WTC11 (cell line): ENCODE data around the gene DCAF5. TPM values are rescaled to one million over a fixed set of nuclear protein-coding genes. Genes with fewer than 3 reads are reported as not detected.
A peak's percentile ranks its signal among the peaks of the same experiment; 100 is the strongest.

Experiments used
- ATAC-seq: fragments of 200-7000 bp; cut with Tn5 transposase; 2 replicates; pipeline ENCODE4 v1.10.0; 2021; ENCODE audit warnings: mild to moderate bottlenecking, moderate library complexity
- CTCF ChIA-PET: fragments of 300-600 bp; sonication (Branson Sonifier 250); formaldehyde crosslinking; loops from one replicate; lab custom pipeline; 2021; ENCODE audit warnings: antibody characterized with exemption; lab: Charles Lee
- POLR2A ChIA-PET: fragments of 350-600 bp; sonication (Branson Sonifier 250); formaldehyde crosslinking; loops from one replicate; lab custom pipeline; 2021; ENCODE audit warnings: antibody characterized with exemption; lab: Charles Lee
- DNase-seq: peaks from one replicate; pipeline ENCODE4 v3.0.0; 2021; ENCODE audit warnings: low spot score
- H3K27ac Mint-ChIP-seq: 2 replicates; pipeline ENCODE4 v1.8.0; 2021; ENCODE audit warnings: mixed read lengths
- H3K27me3 Mint-ChIP-seq: 2 replicates; pipeline ENCODE4 v1.8.0; 2021; ENCODE audit warnings: low read depth, mild to moderate bottlenecking, moderate library complexity, mixed read lengths
- H3K36me3 Mint-ChIP-seq: 2 replicates; pipeline ENCODE4 v1.8.0; 2021; ENCODE audit warnings: mixed read lengths
- H3K4me1 Mint-ChIP-seq: 2 replicates; pipeline ENCODE4 v1.8.0; 2022; ENCODE audit warnings: mixed read lengths
- H3K4me3 Mint-ChIP-seq: 2 replicates; pipeline ENCODE4 v1.8.0; 2021; ENCODE audit warnings: mild to moderate bottlenecking, moderate library complexity, mixed read lengths
- H3K9me3 Mint-ChIP-seq: 2 replicates; pipeline ENCODE4 v1.8.0; 2021; ENCODE audit warnings: mixed read lengths
- ARID4B ChIP-seq: sonication (generic); formaldehyde crosslinking; IDR thresholded peaks from 2 replicates; pipeline ENCODE4 v1.8.0; 2023; ENCODE audit warnings: missing genetic modification reagents, mild to moderate bottlenecking, borderline replicate concordance
- CREM ChIP-seq: sonication (generic); formaldehyde crosslinking; IDR thresholded peaks from 2 replicates; pipeline ENCODE4 v1.8.1; 2022; ENCODE audit warnings: mild to moderate bottlenecking, missing genetic modification reagents, moderate library complexity
- GABPB1 ChIP-seq: sonication (generic); formaldehyde crosslinking; IDR thresholded peaks from 2 replicates; pipeline ENCODE4 v1.8.1; 2023; ENCODE audit warnings: mild to moderate bottlenecking, missing genetic modification reagents
- IRF2 ChIP-seq: sonication (generic); formaldehyde crosslinking; IDR thresholded peaks from 2 replicates; pipeline ENCODE4 v1.8.0; 2022; ENCODE audit warnings: low read depth, missing genetic modification reagents, borderline replicate concordance
- MXD4 ChIP-seq: fragments of 250-450 bp; sonication (Bioruptor Pico); IDR thresholded peaks from 2 replicates; pipeline ENCODE4 v1.8.0; 2021; ENCODE audit warnings: mild to moderate bottlenecking, moderate library complexity, borderline replicate concordance
- NR3C1 ChIP-seq: sonication (generic); formaldehyde crosslinking; conservative IDR thresholded peaks from 2 replicates; pipeline ENCODE4 v1.8.1; 2023; ENCODE audit warnings: low read depth, mild to moderate bottlenecking, missing genetic modification reagents
- SOX15 ChIP-seq: fragments of 250-450 bp; sonication (Bioruptor Pico); IDR thresholded peaks from 2 replicates; pipeline ENCODE4 v1.9.0; 2021; ENCODE audit warnings: mild to moderate bottlenecking
- ZNF219 ChIP-seq: sonication (generic); formaldehyde crosslinking; IDR thresholded peaks from 2 replicates; pipeline ENCODE4 v1.8.0; 2023; ENCODE audit warnings: missing genetic modification reagents, mild to moderate bottlenecking, borderline replicate concordance
- ZNF317 ChIP-seq: sonication (generic); formaldehyde crosslinking; IDR thresholded peaks from 2 replicates; pipeline ENCODE4 v1.8.1; 2023; ENCODE audit warnings: low read depth, mild to moderate bottlenecking, moderate library complexity, missing genetic modification reagents, borderline replicate concordance
- ZSCAN18 ChIP-seq: fragments of 250-450 bp; sonication (Bioruptor Pico); IDR thresholded peaks from 2 replicates; pipeline ENCODE4 v2.1.2; 2022; ENCODE audit warnings: mild to moderate bottlenecking, moderate library complexity
- total RNA-seq: library from RNA; stranded (reverse); gene quantifications from 3 replicates; pipeline ENCODE4 v1.2.3, GENCODE V29; 2021
- TF ChIP-seq, protein P1 (sequence below): sonication (generic); formaldehyde crosslinking; conservative IDR thresholded peaks from 2 replicates; pipeline ENCODE4 v1.8.1; 2022; ENCODE audit warnings: mild to moderate bottlenecking, missing genetic modification reagents
- TF ChIP-seq, protein P2 (sequence below): sonication (generic); formaldehyde crosslinking; IDR thresholded peaks from 2 replicates; pipeline ENCODE4 v1.8.0; 2022; ENCODE audit warnings: mild to moderate bottlenecking, missing genetic modification reagents
- TF ChIP-seq, protein P3 (sequence below): sonication (generic); formaldehyde crosslinking; IDR thresholded peaks from 2 replicates; pipeline ENCODE4 v1.8.1; 2022; ENCODE audit warnings: mild to moderate bottlenecking, moderate library complexity, missing genetic modification reagents
- TF ChIP-seq, protein P4 (sequence below): sonication (generic); formaldehyde crosslinking; IDR thresholded peaks from 2 replicates; pipeline ENCODE4 v1.8.1; 2022; ENCODE audit warnings: mild to moderate bottlenecking, missing genetic modification reagents, moderate library complexity, borderline replicate concordance
- TF ChIP-seq, protein P5 (sequence below): sonication (generic); formaldehyde crosslinking; IDR thresholded peaks from 2 replicates; pipeline ENCODE4 v1.8.1; 2023; ENCODE audit warnings: mild to moderate bottlenecking, missing genetic modification reagents, moderate library complexity

The DCAF5 gene
- total RNA-seq, 1 experiment from 2014 or later, result 30.3 TPM

GRCh38 chr14:69108358-69108757, 44.6 kb downstream of the DCAF5 start:
- CTCF ChIA-PET, result interaction anchor here (0.7 to 3.1 kb wide), 6 partner anchors 18 to 264 kb away, joined by 3 to 43 read pairs (median 16); no protein-coding TSS in a partner anchor
- H3K27me3 Mint-ChIP-seq, result no peaks in the 10 kb centered on the region
- TF ChIP-seq ZSCAN18 (CRISPR knock-in tag), result no peak
- TF ChIP-seq, protein P1, sequence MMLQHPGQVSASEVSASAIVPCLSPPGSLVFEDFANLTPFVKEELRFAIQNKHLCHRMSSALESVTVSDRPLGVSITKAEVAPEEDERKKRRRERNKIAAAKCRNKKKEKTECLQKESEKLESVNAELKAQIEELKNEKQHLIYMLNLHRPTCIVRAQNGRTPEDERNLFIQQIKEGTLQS, result no peak
- no peak for TF ChIP-seq SOX15
- TF ChIP-seq MXD4 (CRISPR knock-in tag), result no peak
- no peak for TF ChIP-seq IRF2
- no peak for TF ChIP-seq ARID4B (CRISPR knock-in tag)
- TF ChIP-seq CREM, result no peak
- TF ChIP-seq, protein P2, sequence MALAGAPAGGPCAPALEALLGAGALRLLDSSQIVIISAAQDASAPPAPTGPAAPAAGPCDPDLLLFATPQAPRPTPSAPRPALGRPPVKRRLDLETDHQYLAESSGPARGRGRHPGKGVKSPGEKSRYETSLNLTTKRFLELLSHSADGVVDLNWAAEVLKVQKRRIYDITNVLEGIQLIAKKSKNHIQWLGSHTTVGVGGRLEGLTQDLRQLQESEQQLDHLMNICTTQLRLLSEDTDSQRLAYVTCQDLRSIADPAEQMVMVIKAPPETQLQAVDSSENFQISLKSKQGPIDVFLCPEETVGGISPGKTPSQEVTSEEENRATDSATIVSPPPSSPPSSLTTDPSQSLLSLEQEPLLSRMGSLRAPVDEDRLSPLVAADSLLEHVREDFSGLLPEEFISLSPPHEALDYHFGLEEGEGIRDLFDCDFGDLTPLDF (CRISPR knock-in tag), result no peak
- TF ChIP-seq, protein P3, sequence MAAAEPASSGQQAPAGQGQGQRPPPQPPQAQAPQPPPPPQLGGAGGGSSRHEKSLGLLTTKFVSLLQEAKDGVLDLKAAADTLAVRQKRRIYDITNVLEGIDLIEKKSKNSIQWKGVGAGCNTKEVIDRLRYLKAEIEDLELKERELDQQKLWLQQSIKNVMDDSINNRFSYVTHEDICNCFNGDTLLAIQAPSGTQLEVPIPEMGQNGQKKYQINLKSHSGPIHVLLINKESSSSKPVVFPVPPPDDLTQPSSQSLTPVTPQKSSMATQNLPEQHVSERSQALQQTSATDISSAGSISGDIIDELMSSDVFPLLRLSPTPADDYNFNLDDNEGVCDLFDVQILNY (CRISPR knock-in tag), result no peak
- TF ChIP-seq, protein P4, sequence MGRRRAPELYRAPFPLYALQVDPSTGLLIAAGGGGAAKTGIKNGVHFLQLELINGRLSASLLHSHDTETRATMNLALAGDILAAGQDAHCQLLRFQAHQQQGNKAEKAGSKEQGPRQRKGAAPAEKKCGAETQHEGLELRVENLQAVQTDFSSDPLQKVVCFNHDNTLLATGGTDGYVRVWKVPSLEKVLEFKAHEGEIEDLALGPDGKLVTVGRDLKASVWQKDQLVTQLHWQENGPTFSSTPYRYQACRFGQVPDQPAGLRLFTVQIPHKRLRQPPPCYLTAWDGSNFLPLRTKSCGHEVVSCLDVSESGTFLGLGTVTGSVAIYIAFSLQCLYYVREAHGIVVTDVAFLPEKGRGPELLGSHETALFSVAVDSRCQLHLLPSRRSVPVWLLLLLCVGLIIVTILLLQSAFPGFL, result no peak
- TF ChIP-seq NR3C1 (CRISPR knock-in tag), result no peak
- no peak for TF ChIP-seq ZNF317 (CRISPR knock-in tag)
- no peak for TF ChIP-seq GABPB1 (CRISPR knock-in tag)
- no peak for TF ChIP-seq ZNF219 (CRISPR knock-in tag)
- TF ChIP-seq, protein P5, sequence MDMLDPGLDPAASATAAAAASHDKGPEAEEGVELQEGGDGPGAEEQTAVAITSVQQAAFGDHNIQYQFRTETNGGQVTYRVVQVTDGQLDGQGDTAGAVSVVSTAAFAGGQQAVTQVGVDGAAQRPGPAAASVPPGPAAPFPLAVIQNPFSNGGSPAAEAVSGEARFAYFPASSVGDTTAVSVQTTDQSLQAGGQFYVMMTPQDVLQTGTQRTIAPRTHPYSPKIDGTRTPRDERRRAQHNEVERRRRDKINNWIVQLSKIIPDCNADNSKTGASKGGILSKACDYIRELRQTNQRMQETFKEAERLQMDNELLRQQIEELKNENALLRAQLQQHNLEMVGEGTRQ (CRISPR knock-in tag), result no peak
- TF ChIP-seq, all 79 proteins: peak for 0
- H3K4me3 Mint-ChIP-seq, result no peak overlapping the region
- POLR2A ChIA-PET, result interaction anchor here (0.6 kb wide), 2 partner anchors 41 to 265 kb away, joined by 3 read pairs; no protein-coding TSS in a partner anchor
- DNase-seq (no peak), ATAC-seq (no peak)
- H3K36me3 Mint-ChIP-seq, result peaks cover 3% of the 10 kb centered on the region; the same call in 1 of the 2 replicates
- peaks cover 4% of the 10 kb centered on the region for H3K4me1 Mint-ChIP-seq
- H3K9me3 Mint-ChIP-seq, result no peaks in the 10 kb centered on the region
- H3K27ac Mint-ChIP-seq, result peak overlapping the region; percentile 51
